Neural progenitor cell (in vitro differentiated cells): ENCODE results near the gene RPS6KA2.

Source experiments
- CTCF ChIP-seq: fragments of 200-600 bp; sonication (generic); IDR thresholded peaks from 2 replicates; pipeline ENCODE4 v1.5.1; 2017; ENCODE audit warnings: antibody characterized with exemption, mild to moderate bottlenecking
- EZH2 ChIP-seq: fragments of 200-600 bp; sonication (generic); IDR thresholded peaks from 2 replicates; pipeline ENCODE4 v1.6.1; 2017; ENCODE audit warnings: antibody characterized with exemption, mild to moderate bottlenecking, moderate library complexity

GRCh38 chr6:166512567-166512966, 114.5 kb downstream of the RPS6KA2 start:
- TF ChIP-seq CTCF: no peak
- no peak for TF ChIP-seq EZH2
